H9 (cell line): ENCODE measurements around the gene SEL1L2. TPM values are rescaled to one million over a fixed set of nuclear protein-coding genes. Genes with fewer than 3 reads are reported as not detected.

Experiments used
- DNase-seq: peaks from one replicate; pipeline ENCODE4 v3.0.0-alpha.2; 2017
- H2AFZ ChIP-seq: one replicate; pipeline ENCODE4 v1.6.1; 2013; ENCODE audit warnings: mild to moderate bottlenecking, low read length, control low read depth, moderate library complexity
- H2AK5ac ChIP-seq: 2 replicates; pipeline ENCODE4 v1.6.1; 2013; ENCODE audit warnings: low read length, control low read depth, mixed read lengths; ENCODE audit not compliant: insufficient read length
- H2BK120ac ChIP-seq: one replicate; pipeline ENCODE4 v1.6.1; 2013; ENCODE audit warnings: low read depth, mild to moderate bottlenecking, low read length, control low read depth, inconsistent platforms; ENCODE audit not compliant: poor library complexity, severe bottlenecking
- H2BK12ac ChIP-seq: 2 replicates; pipeline ENCODE4 v1.6.1; 2013; ENCODE audit warnings: low read length, control low read depth, mixed read lengths, low read depth; ENCODE audit not compliant: insufficient read length
- H2BK15ac ChIP-seq: 2 replicates; pipeline ENCODE4 v1.6.1; 2013; ENCODE audit warnings: low read depth, low read length, control low read depth
- H2BK20ac ChIP-seq: one replicate; pipeline ENCODE4 v1.6.1; 2013; ENCODE audit warnings: low read depth, mild to moderate bottlenecking, low read length, control low read depth, inconsistent platforms; ENCODE audit not compliant: poor library complexity, severe bottlenecking
- H2BK5ac ChIP-seq: 2 replicates; pipeline ENCODE4 v1.6.1; 2013; ENCODE audit warnings: low read length, control low read depth, mixed read lengths; ENCODE audit not compliant: insufficient read length
- H3K14ac ChIP-seq: 2 replicates; pipeline ENCODE4 v1.6.1; 2013; ENCODE audit warnings: low read length, control low read depth; ENCODE audit not compliant: insufficient read depth
- H3K18ac ChIP-seq: 2 replicates; pipeline ENCODE4 v1.6.1; 2013; ENCODE audit warnings: low read depth, mild to moderate bottlenecking, mixed read lengths, low read length, control low read depth; ENCODE audit not compliant: insufficient read length
- H3K23ac ChIP-seq: 2 replicates; pipeline ENCODE4 v1.6.1; 2013; ENCODE audit warnings: low read length, control low read depth, mixed read lengths, low read depth; ENCODE audit not compliant: insufficient read length
- H3K23me2 ChIP-seq: 2 replicates; pipeline ENCODE4 v1.6.1; 2013; ENCODE audit warnings: low read depth, mild to moderate bottlenecking, mixed read lengths, low read length, control low read depth; ENCODE audit not compliant: insufficient read length, poor library complexity, severe bottlenecking
- H3K27ac ChIP-seq: 2 replicates; pipeline ENCODE4 v1.5.1; 2013; ENCODE audit warnings: low read length, control low read depth, mixed read lengths, low read depth; ENCODE audit not compliant: insufficient read length
- H3K27me3 ChIP-seq: 2 replicates; pipeline ENCODE4 v1.6.1; 2013; ENCODE audit warnings: low read length, control low read depth, inconsistent platforms; ENCODE audit not compliant: insufficient read depth
- H3K4ac ChIP-seq: 2 replicates; pipeline ENCODE4 v1.6.1; 2013; ENCODE audit warnings: low read depth, mild to moderate bottlenecking, control low read depth, inconsistent platforms, low read length, moderate library complexity
- H3K4me1 ChIP-seq: 2 replicates; pipeline ENCODE4 v1.6.1; 2013; ENCODE audit warnings: low read length, control low read depth, inconsistent platforms; ENCODE audit not compliant: insufficient read depth
- H3K4me2 ChIP-seq: 2 replicates; pipeline ENCODE4 v1.6.1; 2013; ENCODE audit warnings: low read length, control low read depth, mixed read lengths; ENCODE audit not compliant: insufficient read length, insufficient read depth
- H3K56ac ChIP-seq: 2 replicates; pipeline ENCODE4 v1.6.1; 2013; ENCODE audit warnings: low read depth, mild to moderate bottlenecking, mixed read lengths, low read length, control low read depth; ENCODE audit not compliant: insufficient read length
- H3K79me1 ChIP-seq: 2 replicates; pipeline ENCODE4 v1.6.1; 2013; ENCODE audit warnings: low read depth, mild to moderate bottlenecking, moderate library complexity, low read length, control low read depth, inconsistent platforms; ENCODE audit not compliant: insufficient read depth, poor library complexity, severe bottlenecking
- H3K79me2 ChIP-seq: 2 replicates; pipeline ENCODE4 v1.6.1; 2013; ENCODE audit warnings: low read length, control low read depth, inconsistent platforms; ENCODE audit not compliant: insufficient read depth
- H3K9ac ChIP-seq: 2 replicates; pipeline ENCODE4 v1.6.1; 2013; ENCODE audit warnings: low read length, control low read depth, mixed read lengths; ENCODE audit not compliant: insufficient read length; ENCODE audit errors: extremely low read depth
- H3K9me3 ChIP-seq: one replicate; pipeline ENCODE4 v1.6.1; 2013; ENCODE audit warnings: low read depth, low read length, inconsistent platforms; ENCODE audit not compliant: control insufficient read depth
- H3T11ph ChIP-seq: one replicate; pipeline ENCODE4 v1.6.1; 2013; ENCODE audit warnings: mild to moderate bottlenecking, low read length, control low read depth, inconsistent platforms
- H4K20me1 ChIP-seq: one replicate; pipeline ENCODE4 v1.6.1; 2013; ENCODE audit not compliant: control insufficient read depth, insufficient read length, insufficient read depth
- H4K5ac ChIP-seq: 2 replicates; pipeline ENCODE4 v1.6.1; 2013; ENCODE audit warnings: low read depth, mild to moderate bottlenecking, mixed read lengths, low read length, control low read depth; ENCODE audit not compliant: insufficient read length
- H4K8ac ChIP-seq: replicated peaks from 2 replicates; pipeline ENCODE4 v1.6.1; 2013; ENCODE audit warnings: low read length, control low read depth, mixed read lengths, low read depth; ENCODE audit not compliant: insufficient read length
- H4K91ac ChIP-seq: 2 replicates; pipeline ENCODE4 v1.6.1; 2013; ENCODE audit warnings: low read depth, mild to moderate bottlenecking, moderate library complexity, mixed read lengths, low read length, control low read depth; ENCODE audit not compliant: insufficient read length
- H3K27ac Mint-ChIP-seq, 3 experiments: 2 replicates in 2 of 3; 3 replicates in 1 of 3; pipeline ENCODE4 v1.8.0; 2020 to 2021; ENCODE audit warnings: mixed read lengths in 3 of 3, mild to moderate bottlenecking in 1 of 3, moderate library complexity in 1 of 3
- H3K27me3 Mint-ChIP-seq: 2 replicates; pipeline ENCODE4 v1.8.0; 2021; ENCODE audit warnings: low read depth, mild to moderate bottlenecking, moderate library complexity, mixed read lengths
- H3K36me3 Mint-ChIP-seq, 3 experiments: 2 replicates in 2 of 3; 3 replicates in 1 of 3; pipeline ENCODE4 v1.8.0; 2020 to 2021; ENCODE audit warnings: low read depth in 3 of 3, mixed read lengths in 3 of 3; ENCODE audit not compliant: insufficient read depth in 1 of 3
- H3K4me1 Mint-ChIP-seq, 2 experiments: 2 replicates each; pipeline ENCODE4 v1.8.0; 2020; ENCODE audit warnings: mixed read lengths in 2 of 2
- H3K4me3 Mint-ChIP-seq, 2 experiments: 2 replicates in 1 of 2; 3 replicates in 1 of 2; pipeline ENCODE4 v1.8.0; 2020 to 2021; ENCODE audit warnings: mild to moderate bottlenecking in 2 of 2, mixed read lengths in 2 of 2, moderate library complexity in 1 of 2
- H3K9me3 Mint-ChIP-seq, 2 experiments: 2 replicates in 1 of 2; 3 replicates in 1 of 2; pipeline ENCODE4 v1.8.0; 2020; ENCODE audit warnings: mild to moderate bottlenecking in 2 of 2, mixed read lengths in 2 of 2, moderate library complexity in 1 of 2
- WGBS: extraction: QIAGEN DNeasy Blood & Tissue Kit; methylation state at CpG from one replicate; pipeline ENCODE4 v1.1.7; 2013; ENCODE audit warnings: missing lambda C conversion rate, low lambda C conversion rate, mixed read lengths; ENCODE audit not compliant: insufficient read length; ENCODE audit errors: extremely low coverage; 5-methylcytosine and 5-hydroxymethylcytosine counted together
- total RNA-seq: library from RNA; stranded (reverse); gene quantifications from 2 replicates; pipeline ENCODE4 v1.2.1, GENCODE V29; 2021
- TF ChIP-seq, protein P1 (sequence below): fragments of 200-600 bp; sonication (generic); conservative IDR thresholded peaks from 3 replicates; pipeline ENCODE4 v1.8.0; 2021; ENCODE audit warnings: antibody characterized with exemption, mild to moderate bottlenecking

The SEL1L2 gene
- total RNA-seq, 1 experiment from 2014 or later: not detected

DNA sequence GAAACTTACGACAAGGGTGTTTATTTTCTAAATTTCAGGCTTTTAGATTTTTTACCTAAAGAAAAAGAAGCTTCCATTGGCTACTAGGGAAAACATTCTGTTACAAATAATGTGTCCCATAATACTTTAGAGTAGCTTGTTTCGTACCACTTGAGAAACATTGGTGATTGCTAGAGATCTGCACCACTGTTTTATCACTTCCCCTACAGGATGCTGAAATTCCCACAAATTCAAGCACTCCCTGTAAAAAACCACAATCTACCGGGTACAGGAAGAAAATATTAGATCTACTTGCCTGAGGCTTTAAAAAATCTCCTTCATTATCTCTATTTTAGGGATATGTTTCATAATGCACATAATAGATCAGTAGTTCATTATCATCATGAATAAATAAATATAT, 29.9 kb downstream of the SEL1L2 start:
- H3K23ac ChIP-seq: no peak overlapping the region
- H3K79me2 ChIP-seq: no peaks in the 10 kb centered on the region
- H3K14ac ChIP-seq: no peak overlapping the region
- no peak overlapping the region for H2BK120ac ChIP-seq
- H2BK15ac ChIP-seq: no peak overlapping the region
- H2AK5ac ChIP-seq: no peak overlapping the region
- no peak overlapping the region for H3K27ac ChIP-seq
- H3K4me1 ChIP-seq: no peaks in the 10 kb centered on the region
- H2BK12ac ChIP-seq: no peak overlapping the region
- no peaks in the 10 kb centered on the region for H3K4me1 Mint-ChIP-seq
- no peak overlapping the region for H3K18ac ChIP-seq
- no peak overlapping the region for H2AFZ ChIP-seq
- H3K9me3 ChIP-seq: no peaks in the 10 kb centered on the region
- no peak overlapping the region for H2BK5ac ChIP-seq
- H3K23me2 ChIP-seq: no peaks in the 10 kb centered on the region
- H4K20me1 ChIP-seq: no peaks in the 10 kb centered on the region
- H3K79me1 ChIP-seq: no peaks in the 10 kb centered on the region
- no peak overlapping the region for H4K5ac ChIP-seq
- H3K27me3 Mint-ChIP-seq: no peaks in the 10 kb centered on the region
- no peak overlapping the region for H4K8ac ChIP-seq
- H3K27me3 ChIP-seq: no peaks in the 10 kb centered on the region
- DNase-seq: no peak
- no peaks in the 10 kb centered on the region for H3K36me3 Mint-ChIP-seq
- no peak overlapping the region for H3K9ac ChIP-seq
- no peak overlapping the region for H3T11ph ChIP-seq
- H3K56ac ChIP-seq: no peak overlapping the region
- H3K9me3 Mint-ChIP-seq: no peaks in the 10 kb centered on the region
- no peak overlapping the region for H4K91ac ChIP-seq
- WGBS: no CpG with 5 or more reads among the region's 3 CpGs
- no peak overlapping the region for H2BK20ac ChIP-seq
- H3K4ac ChIP-seq: no peak overlapping the region
- H3K4me2 ChIP-seq: no peak overlapping the region
- TF ChIP-seq, protein P1, sequence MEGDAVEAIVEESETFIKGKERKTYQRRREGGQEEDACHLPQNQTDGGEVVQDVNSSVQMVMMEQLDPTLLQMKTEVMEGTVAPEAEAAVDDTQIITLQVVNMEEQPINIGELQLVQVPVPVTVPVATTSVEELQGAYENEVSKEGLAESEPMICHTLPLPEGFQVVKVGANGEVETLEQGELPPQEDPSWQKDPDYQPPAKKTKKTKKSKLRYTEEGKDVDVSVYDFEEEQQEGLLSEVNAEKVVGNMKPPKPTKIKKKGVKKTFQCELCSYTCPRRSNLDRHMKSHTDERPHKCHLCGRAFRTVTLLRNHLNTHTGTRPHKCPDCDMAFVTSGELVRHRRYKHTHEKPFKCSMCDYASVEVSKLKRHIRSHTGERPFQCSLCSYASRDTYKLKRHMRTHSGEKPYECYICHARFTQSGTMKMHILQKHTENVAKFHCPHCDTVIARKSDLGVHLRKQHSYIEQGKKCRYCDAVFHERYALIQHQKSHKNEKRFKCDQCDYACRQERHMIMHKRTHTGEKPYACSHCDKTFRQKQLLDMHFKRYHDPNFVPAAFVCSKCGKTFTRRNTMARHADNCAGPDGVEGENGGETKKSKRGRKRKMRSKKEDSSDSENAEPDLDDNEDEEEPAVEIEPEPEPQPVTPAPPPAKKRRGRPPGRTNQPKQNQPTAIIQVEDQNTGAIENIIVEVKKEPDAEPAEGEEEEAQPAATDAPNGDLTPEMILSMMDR: no peak
- H3K27ac Mint-ChIP-seq: no peak overlapping the region
- no peak overlapping the region for H3K4me3 Mint-ChIP-seq
